Hair follicle dermal papilla cell (primary cell): ENCODE results near the gene PDCD2L. TPM values are rescaled to one million over a fixed set of nuclear protein-coding genes. Genes with fewer than 3 reads are reported as not detected.

Experiments used
- total RNA-seq: library from RNA; depleted of rRNA; stranded (reverse); fragments of >200 nt; gene quantifications from 2 replicates; pipeline ENCODE4 v1.2.3, GENCODE V29; 2012

The PDCD2L gene
- total RNA-seq = 6.5 and 7.9 TPM in 2 replicates

DNA sequence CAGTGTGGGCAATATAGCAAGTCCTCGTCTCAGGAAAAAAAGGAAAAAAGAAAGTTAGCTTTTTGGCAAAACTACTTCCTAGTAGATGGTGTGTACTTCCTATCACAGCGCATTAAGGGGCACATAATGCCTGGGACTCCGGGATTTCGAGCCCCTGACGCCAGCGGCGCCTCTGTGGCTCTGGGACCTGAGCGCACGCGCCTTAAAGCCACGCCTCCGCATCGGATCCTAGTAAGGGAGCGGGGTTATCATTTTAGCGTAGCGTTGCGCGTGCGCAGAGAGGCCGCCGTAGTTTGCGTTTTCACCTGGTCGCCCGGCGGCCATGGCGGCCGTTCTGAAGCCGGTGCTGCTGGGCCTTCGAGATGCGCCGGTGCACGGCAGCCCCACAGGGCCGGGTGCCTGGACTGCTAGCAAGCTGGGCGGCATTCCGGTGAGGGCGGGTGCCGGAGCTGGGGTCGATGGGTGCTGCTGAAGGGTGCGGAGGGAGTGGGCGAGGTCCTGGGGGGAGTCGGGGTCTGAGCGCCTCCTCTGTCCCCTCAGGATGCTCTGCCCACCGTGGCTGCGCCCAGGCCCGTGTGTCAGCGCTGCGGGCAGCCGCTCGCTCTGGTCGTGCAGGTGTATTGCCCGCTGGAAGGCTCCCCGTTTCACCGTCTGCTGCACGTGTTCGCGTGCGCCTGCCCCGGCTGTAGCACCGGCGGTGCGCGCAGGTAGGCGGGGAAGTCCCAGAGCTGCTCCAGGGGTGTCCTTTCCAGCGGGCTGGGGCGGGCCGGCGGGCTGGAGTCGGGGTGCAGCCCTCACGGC, at the start of gene PDCD2L:
TSS of gene PDCD2L (plus strand) at position 291 of the 801 bp plus-strand sequence. CDS start at position 323, 32 bp downstream.

GRCh38 chr19:34364830-34365462, 39.3 kb upstream of the PDCD2L start, which contains the start of gene GPI:
TSS of gene GPI (plus strand) at chr19:34365196. CDS start at chr19:34365267, 71 bp downstream.

Other genes with a start within 250 kb of the PDCD2L start
- 66.9 and 73.2 TPM in 2 replicates for gene LSM14A, start 231.9 kb upstream of the PDCD2L start, total RNA-seq
- 18.9 and 24.7 TPM in 2 replicates for gene GARRE1, start 149.8 kb upstream of the PDCD2L start, total RNA-seq
- 146 and 148 TPM in 2 replicates for gene GPI, start 39.2 kb upstream of the PDCD2L start, total RNA-seq
- gene UBA2, start 24.0 kb downstream of the PDCD2L start, total RNA-seq = 82.2 and 95.6 TPM in 2 replicates
- gene WTIP, start 77.4 kb downstream of the PDCD2L start, total RNA-seq = 37.5 and 40.2 TPM in 2 replicates